ENCODE measurements around the gene RHOB.
"Not testable (repeated sequence)": the region's sequence is repeated elsewhere in the genome, so short reads cannot be mapped to it uniquely, and the experiment has no call there.

The RHOB gene

DNA sequence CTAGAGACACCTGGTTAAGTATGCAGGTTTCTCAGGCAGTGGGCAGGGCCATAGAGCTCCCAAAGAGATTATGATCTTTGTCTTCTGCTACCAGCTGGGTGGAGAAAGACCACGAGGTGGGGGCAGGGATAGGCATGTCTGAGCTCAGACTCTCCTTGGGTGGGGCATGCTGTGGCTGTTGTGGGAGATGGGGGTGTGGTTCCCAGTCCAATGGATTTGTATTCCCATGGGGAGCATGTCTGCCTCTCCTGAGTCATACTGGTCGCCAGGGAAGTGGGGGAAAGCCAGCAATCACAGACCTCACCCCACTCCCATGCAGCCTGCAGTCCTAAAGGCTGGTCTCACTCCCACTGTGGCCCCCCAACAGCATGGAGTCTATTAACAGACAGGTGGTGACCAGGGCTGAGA, 31.4 kb upstream of the RHOB start:
- in situ Hi-C loops (cut with MboI; ENCODE audit: low sequenced_read_pairs, unreplicated experiment) = no loop called here
- DNase-seq (ENCODE audit: low spot score) = no peak
- TF ChIP-seq CTCF (IDR thresholded peaks at IDR 0.05; ENCODE audit: borderline replicate concordance, control extremely low read depth, extremely low read depth, insufficient read depth, missing control alignments) = no peak

DNA sequence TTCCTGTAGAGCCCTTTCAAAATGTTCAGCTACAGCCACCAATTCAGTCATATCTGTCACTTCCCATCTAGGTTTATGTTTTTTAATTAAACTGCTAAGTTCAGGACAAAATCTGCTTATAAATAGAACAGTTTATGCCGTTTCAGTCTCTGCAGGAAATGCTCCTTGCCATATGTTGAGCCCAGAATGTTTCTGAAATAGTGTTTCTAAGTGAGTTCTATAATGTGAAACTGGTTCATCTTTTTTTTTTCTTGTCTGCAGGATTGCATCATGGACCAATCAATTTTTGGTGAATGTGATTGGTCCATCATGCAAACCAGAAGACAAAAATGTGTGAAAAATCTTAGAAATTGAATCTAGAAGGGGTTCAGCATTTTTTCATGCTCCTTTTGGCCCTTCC, 30.2 kb upstream of the RHOB start:
- in situ Hi-C loops (cut with MboI; ENCODE audit: low sequenced_read_pairs, unreplicated experiment) = no loop called here
- DNase-seq (ENCODE audit: low spot score) = no peak
- no peak for TF ChIP-seq CTCF (IDR thresholded peaks at IDR 0.05; ENCODE audit: borderline replicate concordance, control extremely low read depth, extremely low read depth, insufficient read depth, missing control alignments)

- in situ Hi-C loops (cut with MboI; ENCODE audit: low sequenced_read_pairs, unreplicated experiment); DNase-seq (ENCODE audit: low spot score): not testable (repeated sequence)
Measured at GRCh38 chr2:20417230-20417821, 29.5 kb upstream of the RHOB start.

GRCh38 chr2:20418519-20418918, 28.4 kb upstream of the RHOB start:
- in situ Hi-C loops (cut with MboI; ENCODE audit: low sequenced_read_pairs, unreplicated experiment) = no loop called here
- no peak for TF ChIP-seq CTCF (IDR thresholded peaks at IDR 0.05; ENCODE audit: borderline replicate concordance, control extremely low read depth, extremely low read depth, insufficient read depth, missing control alignments)
- DNase-seq (ENCODE audit: low spot score) = no peak

DNA sequence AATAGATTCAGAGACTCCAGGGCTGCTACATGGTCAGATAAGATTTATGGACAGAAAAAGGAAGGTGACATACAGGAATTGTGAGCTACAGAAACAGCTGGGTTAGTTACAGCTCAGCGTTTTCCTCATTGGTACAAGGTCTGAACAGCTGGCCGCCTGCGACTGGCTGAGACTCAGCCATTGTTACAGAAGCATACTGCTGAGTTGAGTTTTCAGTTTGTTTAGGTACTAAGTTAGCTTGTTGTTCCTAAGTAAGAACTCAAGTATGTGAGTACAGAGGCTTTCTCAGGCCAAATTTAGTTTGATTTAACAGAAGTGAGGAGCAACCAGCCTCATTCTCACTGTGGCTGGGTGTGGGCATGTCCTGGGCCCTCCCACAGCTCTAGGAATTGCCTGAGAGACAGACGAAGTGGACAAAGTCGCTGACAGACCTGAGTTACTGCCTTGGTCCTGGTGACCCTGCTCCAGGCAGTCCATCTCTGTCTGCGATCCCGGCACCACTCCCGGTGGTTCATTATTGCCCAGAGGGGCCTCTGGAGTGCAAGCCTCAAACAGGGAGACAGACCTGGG, 27.8 kb upstream of the RHOB start:
- in situ Hi-C loops (cut with MboI; ENCODE audit: low sequenced_read_pairs, unreplicated experiment) = no loop called here
- DNase-seq (ENCODE audit: low spot score) = no peak
- no peak for TF ChIP-seq CTCF (IDR thresholded peaks at IDR 0.05; ENCODE audit: borderline replicate concordance, control extremely low read depth, extremely low read depth, insufficient read depth, missing control alignments)

DNA sequence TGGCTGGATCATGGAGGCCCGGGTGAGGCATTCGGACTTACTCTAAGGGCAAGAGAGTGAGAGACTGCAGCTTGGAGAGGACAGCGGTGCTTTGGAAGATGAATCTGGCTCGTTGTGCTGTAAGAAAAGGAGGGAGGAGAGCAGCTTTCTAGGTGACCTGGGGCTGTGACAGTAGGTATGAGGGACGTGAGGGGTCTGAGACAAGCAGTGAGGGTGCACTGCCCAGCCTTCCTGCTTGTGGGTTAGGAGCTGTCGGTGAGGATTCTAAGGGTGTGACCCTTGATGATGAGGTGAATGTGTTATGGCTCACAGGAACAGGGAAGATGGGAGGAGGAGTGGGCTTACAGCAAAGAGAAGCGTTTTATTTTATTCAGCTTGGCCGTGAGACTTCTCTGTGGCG, 27.1 kb upstream of the RHOB start:
- in situ Hi-C loops (cut with MboI; ENCODE audit: low sequenced_read_pairs, unreplicated experiment) = no loop called here
- TF ChIP-seq CTCF (IDR thresholded peaks at IDR 0.05; ENCODE audit: borderline replicate concordance, control extremely low read depth, extremely low read depth, insufficient read depth, missing control alignments) = no peak
- no peak for DNase-seq (ENCODE audit: low spot score)

- TF ChIP-seq CTCF (IDR thresholded peaks at IDR 0.05; ENCODE audit: borderline replicate concordance, control extremely low read depth, extremely low read depth, insufficient read depth, missing control alignments) = no peak
- no peak for DNase-seq (ENCODE audit: low spot score)
- in situ Hi-C loops (cut with MboI; ENCODE audit: low sequenced_read_pairs, unreplicated experiment) = no loop called here
Measured at GRCh38 chr2:20421336-20421987, 25.4 kb upstream of the RHOB start.
